GM23338 (cell line): Measurements from ENCODE around the gene GRPR.

ENCODE experiments used
- CREB1 ChIP-seq: fragments of 250-450 bp; sonication (Bioruptor Pico); IDR thresholded peaks from 2 replicates; pipeline ENCODE4 v1.5.0; 2020; ENCODE audit warnings: low read depth, mild to moderate bottlenecking, moderate library complexity
- CTCF ChIP-seq, 2 experiments: fragments of 200-600 bp in 1 of 2; sonication (generic) in 1 of 2; conservative IDR thresholded peaks; 2 replicates each; pipeline versions ENCODE4 v1.5.1 to v1.6.1; 2016 to 2017; ENCODE audit warnings: antibody characterized with exemption in 2 of 2, low read depth in 2 of 2, mild to moderate bottlenecking in 2 of 2, moderate library complexity in 1 of 2
- EZH2 ChIP-seq: fragments of 200-600 bp; sonication (generic); IDR thresholded peaks from one replicate; pipeline ENCODE4 v1.8.0; 2017; ENCODE audit warnings: antibody characterized with exemption, mild to moderate bottlenecking, low read depth; ENCODE audit not compliant: unreplicated experiment
- EZH2phosphoT487 ChIP-seq: fragments of 200-600 bp; sonication (generic); IDR thresholded peaks from one replicate; pipeline ENCODE4 v1.8.1; 2018; ENCODE audit warnings: antibody characterized with exemption; ENCODE audit not compliant: unreplicated experiment
- ZNF114 ChIP-seq: fragments of 250-450 bp; sonication (Bioruptor Pico); IDR thresholded peaks from 2 replicates; pipeline ENCODE4 v1.5.0; 2020; ENCODE audit warnings: mild to moderate bottlenecking, moderate library complexity
- ZNF331 ChIP-seq: fragments of 250-450 bp; sonication (Bioruptor Pico); IDR thresholded peaks from 2 replicates; pipeline ENCODE4 v1.5.0; 2020; ENCODE audit warnings: low read depth, mild to moderate bottlenecking, moderate library complexity
- TF ChIP-seq, protein P1 (sequence below): fragments of 250-450 bp; sonication (Bioruptor Pico); IDR thresholded peaks from 2 replicates; pipeline ENCODE4 v1.5.0; 2020; ENCODE audit warnings: mild to moderate bottlenecking, moderate library complexity

GRCh38 chrX:16177260-16177659, 53.9 kb downstream of the GRPR start:
- TF ChIP-seq ZNF114 (CRISPR knock-in tag) (no peak), EZH2 (no peak), CTCF (conservative IDR thresholded peaks at IDR 0.05; ENCODE audit: low read depth in 2 of 2) (no peak), CREB1 (CRISPR knock-in tag) (no peak), EZH2phosphoT487 (no peak), ZNF331 (no peak)
- TF ChIP-seq, protein P1, sequence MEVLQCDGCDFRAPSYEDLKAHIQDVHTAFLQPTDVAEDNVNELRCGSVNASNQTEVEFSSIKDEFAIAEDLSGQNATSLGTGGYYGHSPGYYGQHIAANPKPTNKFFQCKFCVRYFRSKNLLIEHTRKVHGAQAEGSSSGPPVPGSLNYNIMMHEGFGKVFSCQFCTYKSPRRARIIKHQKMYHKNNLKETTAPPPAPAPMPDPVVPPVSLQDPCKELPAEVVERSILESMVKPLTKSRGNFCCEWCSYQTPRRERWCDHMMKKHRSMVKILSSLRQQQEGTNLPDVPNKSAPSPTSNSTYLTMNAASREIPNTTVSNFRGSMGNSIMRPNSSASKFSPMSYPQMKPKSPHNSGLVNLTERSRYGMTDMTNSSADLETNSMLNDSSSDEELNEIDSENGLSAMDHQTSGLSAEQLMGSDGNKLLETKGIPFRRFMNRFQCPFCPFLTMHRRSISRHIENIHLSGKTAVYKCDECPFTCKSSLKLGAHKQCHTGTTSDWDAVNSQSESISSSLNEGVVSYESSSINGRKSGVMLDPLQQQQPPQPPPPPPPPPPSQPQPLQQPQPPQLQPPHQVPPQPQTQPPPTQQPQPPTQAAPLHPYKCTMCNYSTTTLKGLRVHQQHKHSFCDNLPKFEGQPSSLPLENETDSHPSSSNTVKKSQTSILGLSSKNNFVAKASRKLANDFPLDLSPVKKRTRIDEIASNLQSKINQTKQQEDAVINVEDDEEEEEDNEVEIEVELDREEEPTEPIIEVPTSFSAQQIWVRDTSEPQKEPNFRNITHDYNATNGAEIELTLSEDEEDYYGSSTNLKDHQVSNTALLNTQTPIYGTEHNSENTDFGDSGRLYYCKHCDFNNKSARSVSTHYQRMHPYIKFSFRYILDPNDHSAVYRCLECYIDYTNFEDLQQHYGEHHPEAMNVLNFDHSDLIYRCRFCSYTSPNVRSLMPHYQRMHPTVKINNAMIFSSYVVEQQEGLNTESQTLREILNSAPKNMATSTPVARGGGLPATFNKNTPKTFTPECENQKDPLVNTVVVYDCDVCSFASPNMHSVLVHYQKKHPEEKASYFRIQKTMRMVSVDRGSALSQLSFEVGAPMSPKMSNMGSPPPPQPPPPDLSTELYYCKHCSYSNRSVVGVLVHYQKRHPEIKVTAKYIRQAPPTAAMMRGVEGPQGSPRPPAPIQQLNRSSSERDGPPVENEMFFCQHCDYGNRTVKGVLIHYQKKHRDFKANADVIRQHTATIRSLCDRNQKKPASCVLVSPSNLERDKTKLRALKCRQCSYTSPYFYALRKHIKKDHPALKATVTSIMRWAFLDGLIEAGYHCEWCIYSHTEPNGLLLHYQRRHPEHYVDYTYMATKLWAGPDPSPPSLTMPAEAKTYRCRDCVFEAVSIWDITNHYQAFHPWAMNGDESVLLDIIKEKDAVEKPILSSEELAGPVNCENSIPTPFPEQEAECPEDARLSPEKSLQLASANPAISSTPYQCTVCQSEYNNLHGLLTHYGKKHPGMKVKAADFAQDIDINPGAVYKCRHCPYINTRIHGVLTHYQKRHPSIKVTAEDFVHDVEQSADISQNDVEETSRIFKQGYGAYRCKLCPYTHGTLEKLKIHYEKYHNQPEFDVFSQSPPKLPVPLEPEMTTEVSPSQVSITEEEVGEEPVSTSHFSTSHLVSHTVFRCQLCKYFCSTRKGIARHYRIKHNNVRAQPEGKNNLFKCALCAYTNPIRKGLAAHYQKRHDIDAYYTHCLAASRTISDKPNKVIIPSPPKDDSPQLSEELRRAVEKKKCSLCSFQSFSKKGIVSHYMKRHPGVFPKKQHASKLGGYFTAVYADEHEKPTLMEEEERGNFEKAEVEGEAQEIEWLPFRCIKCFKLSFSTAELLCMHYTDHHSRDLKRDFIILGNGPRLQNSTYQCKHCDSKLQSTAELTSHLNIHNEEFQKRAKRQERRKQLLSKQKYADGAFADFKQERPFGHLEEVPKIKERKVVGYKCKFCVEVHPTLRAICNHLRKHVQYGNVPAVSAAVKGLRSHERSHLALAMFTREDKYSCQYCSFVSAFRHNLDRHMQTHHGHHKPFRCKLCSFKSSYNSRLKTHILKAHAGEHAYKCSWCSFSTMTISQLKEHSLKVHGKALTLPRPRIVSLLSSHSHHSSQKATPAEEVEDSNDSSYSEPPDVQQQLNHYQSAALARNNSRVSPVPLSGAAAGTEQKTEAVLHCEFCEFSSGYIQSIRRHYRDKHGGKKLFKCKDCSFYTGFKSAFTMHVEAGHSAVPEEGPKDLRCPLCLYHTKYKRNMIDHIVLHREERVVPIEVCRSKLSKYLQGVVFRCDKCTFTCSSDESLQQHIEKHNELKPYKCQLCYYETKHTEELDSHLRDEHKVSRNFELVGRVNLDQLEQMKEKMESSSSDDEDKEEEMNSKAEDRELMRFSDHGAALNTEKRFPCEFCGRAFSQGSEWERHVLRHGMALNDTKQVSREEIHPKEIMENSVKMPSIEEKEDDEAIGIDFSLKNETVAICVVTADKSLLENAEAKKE = no peak
